GM13976 (cell line): ENCODE results near the gene SLIT3.

Source experiments
- DNase-seq: peaks from one replicate; pipeline ENCODE4 v3.0.0; 2012; ENCODE audit warnings: low spot score
- CTCF ChIP-seq: IDR thresholded peaks from 2 replicates; pipeline ENCODE4 v1.5.1; 2012; ENCODE audit warnings: borderline replicate concordance, mild to moderate bottlenecking; ENCODE audit not compliant: insufficient read depth; ENCODE audit errors: extremely low read depth, missing control alignments, control extremely low read depth
- in situ Hi-C: fragments of 300-500 bp; cut with MboI; formaldehyde crosslinking; loops from one replicate; pipeline ENCODE4 v1.12.0; 2022; ENCODE audit warnings: low sequenced_read_pairs, mixed read lengths, inconsistent platforms; ENCODE audit not compliant: unreplicated experiment

The SLIT3 gene

DNA sequence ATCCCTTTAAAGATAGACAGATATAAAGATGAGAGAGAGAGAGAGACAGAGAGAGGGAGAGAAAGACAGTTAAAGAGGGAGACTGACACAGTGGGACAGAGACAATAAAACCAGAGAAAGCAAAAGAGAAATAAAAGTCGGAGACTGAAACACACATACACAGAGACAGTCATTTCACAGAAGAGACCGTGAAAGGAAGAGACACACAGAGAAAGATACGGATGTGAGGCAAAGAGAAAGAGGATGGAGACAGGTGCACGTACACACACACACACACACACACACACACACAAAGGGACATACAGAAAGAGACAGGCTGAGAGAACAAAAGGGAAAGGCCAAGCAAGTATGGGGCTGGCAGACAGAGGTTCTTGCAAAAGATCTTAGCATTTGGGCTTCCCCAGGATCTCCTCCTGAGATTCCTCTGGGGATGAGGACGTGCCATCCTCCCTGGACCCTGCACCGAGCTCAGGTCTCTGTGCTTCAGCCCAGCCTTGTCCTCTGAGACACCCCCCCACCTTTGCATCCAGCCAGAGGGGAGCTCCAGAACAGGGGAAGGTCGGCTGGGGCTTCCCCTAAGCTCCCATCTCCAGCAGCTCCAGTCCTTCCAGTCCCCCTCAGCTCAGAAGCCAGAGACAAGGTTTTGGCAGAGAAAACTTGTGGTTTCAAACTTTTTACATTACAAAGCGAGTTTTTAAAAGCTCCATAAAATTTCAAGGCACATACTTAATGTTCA, 403.4 kb downstream of the SLIT3 start:
- DNase-seq = no peak

DNA sequence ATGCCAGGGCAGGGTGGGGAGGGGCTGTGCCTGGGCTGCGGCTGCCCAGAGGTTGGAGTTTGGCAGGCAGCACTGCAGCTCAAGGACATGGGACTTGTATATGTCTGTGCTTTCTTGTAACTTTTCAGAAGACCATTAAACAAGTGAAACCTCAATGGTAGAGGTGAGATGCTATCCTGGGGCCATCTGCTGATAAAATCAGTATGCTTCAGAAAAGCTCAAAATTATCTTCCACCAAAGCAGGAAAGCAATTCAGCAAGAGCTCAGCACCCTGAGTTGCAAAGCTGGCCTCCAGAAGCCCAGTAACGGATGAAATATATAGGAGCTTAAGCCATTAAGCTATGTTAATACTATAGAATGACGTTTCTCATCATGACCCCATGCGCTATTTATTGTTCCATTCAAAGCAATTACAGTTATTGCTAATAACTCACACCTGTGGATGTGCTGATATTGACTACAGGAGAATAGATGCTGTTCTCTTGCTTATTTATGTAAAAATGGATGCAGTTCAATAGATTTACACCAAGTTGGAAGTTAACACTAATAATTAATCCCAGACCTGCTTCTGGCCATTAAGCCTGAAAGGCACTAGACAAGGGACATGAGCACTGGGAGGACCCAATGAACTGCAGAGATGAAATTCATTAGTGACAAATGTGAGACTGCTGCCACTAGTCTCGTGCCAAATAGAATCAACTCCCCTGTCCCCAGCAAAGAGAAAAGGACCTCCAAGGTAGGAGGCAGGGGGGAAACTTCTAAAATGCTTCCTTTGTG, 405.5 kb downstream of the SLIT3 start:
- DNase-seq = no peak
- in situ Hi-C loops = no loop called here
- no peak for TF ChIP-seq CTCF

More for the DNA sequence above, 403.4 kb downstream of the SLIT3 start:
- no peak for TF ChIP-seq CTCF
- in situ Hi-C loops = no loop called here

GRCh38 chr5:168893283-168893682, 407.7 kb downstream of the SLIT3 start:
- in situ Hi-C loops = no loop called here
- DNase-seq = no peak
- no peak for TF ChIP-seq CTCF

GRCh38 chr5:168892618-168893186, 408.2 kb downstream of the SLIT3 start:
- DNase-seq = no peak
- no peak for TF ChIP-seq CTCF
- in situ Hi-C loops = no loop called here

GRCh38 chr5:168890816-168891812, 409.8 kb downstream of the SLIT3 start:
- no peak for DNase-seq
- in situ Hi-C loops = no loop called here
- TF ChIP-seq CTCF = no peak

DNA sequence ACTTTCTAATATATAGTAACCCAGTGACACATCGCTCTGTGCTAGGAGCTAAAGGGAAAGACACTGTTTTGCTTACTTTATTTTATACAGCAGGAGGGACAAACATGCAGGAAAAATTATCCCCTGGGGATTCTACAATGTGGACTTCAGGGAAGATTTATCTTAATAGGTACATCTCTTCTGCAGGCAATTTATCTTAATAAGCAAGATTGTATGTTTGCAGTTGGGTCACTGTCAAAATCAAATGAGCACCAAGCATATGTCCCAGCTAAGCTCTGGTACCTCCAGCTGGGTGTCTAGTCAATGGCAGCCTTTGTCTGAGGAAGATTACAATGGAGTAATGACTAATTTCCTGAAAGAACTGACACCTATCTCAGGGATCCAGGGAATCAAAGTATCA, 411.9 kb downstream of the SLIT3 start:
- in situ Hi-C loops = no loop called here
- no peak for DNase-seq
- TF ChIP-seq CTCF = no peak
